Measurements from ENCODE around the gene GPR146. TPM values are rescaled to one million over a fixed set of nuclear protein-coding genes. Genes with fewer than 3 reads are reported as not detected.

Gene GPR146
- total and polyA plus RNA-seq, 2 of the 8 experiments (the other 6 are each of a cell fraction or from before 2014, with no cell fraction given) = 1.8 to 2.7 TPM

DNA sequence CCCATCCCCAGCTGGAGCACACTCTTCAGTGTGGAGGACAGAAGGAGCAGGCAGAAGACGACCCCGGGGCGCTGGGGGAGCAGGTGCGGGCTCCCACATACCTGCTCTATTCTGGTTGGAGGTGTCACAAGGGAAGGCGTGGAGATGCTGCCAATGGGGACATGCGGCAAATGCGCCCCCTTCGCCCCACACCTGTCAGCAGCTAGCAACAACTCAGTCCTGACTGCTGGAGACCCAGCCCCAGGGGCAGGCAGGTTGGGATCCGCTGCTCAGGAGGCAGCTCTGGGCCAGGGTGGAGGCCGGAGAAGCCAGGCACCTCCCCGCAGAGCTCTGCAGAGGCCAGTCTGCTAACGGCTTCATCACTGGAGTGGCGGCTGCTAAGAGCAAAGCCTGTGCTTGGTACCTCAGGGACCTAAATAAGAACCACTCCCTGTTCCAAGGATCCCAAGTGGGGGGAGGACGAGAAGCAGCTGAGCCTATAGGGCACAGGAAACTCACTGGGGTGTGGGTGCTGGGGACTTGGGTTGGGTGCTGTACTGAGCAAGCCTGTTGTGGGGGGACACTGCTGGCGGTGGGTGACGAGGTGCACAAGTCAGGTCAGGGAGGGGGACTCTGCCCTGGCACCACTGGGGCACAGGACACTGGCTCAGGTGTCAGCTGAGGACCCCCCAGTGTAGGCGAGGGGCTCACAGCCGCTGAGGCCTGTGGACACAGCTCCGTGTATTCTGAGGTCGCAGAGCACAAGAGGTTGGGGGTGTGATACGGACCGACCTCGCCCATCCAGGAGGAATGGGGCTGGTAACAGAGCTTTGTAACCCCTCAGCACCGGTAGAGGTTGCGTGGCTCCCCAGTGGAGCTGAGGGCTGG, 19.2 kb upstream of the GPR146 start (continued):
- no peak for TF ChIP-seq SIN3A (conservative IDR thresholded peaks at IDR 0.05 in 1 of 2, IDR thresholded peaks at IDR 0.05 in 1 of 2; ENCODE audit: low read depth in 1 of 2, low read length in 2 of 2)
- no peak for TF ChIP-seq SP4 (IDR thresholded peaks at IDR 0.05; ENCODE audit: low read length)
- TF ChIP-seq KDM5A (IDR thresholded peaks at IDR 0.05; ENCODE audit: low read length) = no peak
- TF ChIP-seq BRCA1 (IDR thresholded peaks at IDR 0.05; ENCODE audit: low read depth, low read length) = no peak
- TF ChIP-seq, protein P1, sequence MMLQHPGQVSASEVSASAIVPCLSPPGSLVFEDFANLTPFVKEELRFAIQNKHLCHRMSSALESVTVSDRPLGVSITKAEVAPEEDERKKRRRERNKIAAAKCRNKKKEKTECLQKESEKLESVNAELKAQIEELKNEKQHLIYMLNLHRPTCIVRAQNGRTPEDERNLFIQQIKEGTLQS (IDR thresholded peaks at IDR 0.05; ENCODE audit: insufficient read depth, low read depth, low read length) = no peak
- no peak for TF ChIP-seq ASH2L (IDR thresholded peaks at IDR 0.05; ENCODE audit: low read length)
- no peak for TF ChIP-seq ZNF274 (IDR thresholded peaks at IDR 0.05; ENCODE audit: borderline replicate concordance, extremely low read depth, low read length)
- TF ChIP-seq, protein P2, sequence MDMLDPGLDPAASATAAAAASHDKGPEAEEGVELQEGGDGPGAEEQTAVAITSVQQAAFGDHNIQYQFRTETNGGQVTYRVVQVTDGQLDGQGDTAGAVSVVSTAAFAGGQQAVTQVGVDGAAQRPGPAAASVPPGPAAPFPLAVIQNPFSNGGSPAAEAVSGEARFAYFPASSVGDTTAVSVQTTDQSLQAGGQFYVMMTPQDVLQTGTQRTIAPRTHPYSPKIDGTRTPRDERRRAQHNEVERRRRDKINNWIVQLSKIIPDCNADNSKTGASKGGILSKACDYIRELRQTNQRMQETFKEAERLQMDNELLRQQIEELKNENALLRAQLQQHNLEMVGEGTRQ (IDR thresholded peaks at IDR 0.05; ENCODE audit: low read length) = no peak

Measured in H1 (cell line).